HG03521 (cell line): ENCODE measurements around the gene FOXP1.

Experiments used
- ATAC-seq: cut with Tn5 transposase; IDR thresholded peaks from one replicate; pipeline ENCODE4 v1.9.1; 2021; ENCODE audit warnings: mild to moderate bottlenecking, moderate library complexity; ENCODE audit not compliant: unreplicated experiment

FOXP1 gene

GRCh38 chr3:71251156-71251775 is 332.3 kb downstream of the FOXP1 start:
- ATAC-seq: no peak

- no peak for ATAC-seq
Observed at GRCh38 chr3:71250026-71250425, 333.5 kb downstream of the FOXP1 start.

- no peak for ATAC-seq
Observed at GRCh38 chr3:71247958-71248335, 335.6 kb downstream of the FOXP1 start.

- no peak for ATAC-seq
Observed at GRCh38 chr3:71247221-71247957, 336.1 kb downstream of the FOXP1 start.

GRCh38 chr3:71245971-71246880 is 337.3 kb downstream of the FOXP1 start:
- ATAC-seq: no peak

- no peak for ATAC-seq
Observed at GRCh38 chr3:71244826-71245488, 338.6 kb downstream of the FOXP1 start.

- no peak for ATAC-seq
Observed at GRCh38 chr3:71244153-71244825, 339.2 kb downstream of the FOXP1 start.

GRCh38 chr3:71243229-71243628 is 340.3 kb downstream of the FOXP1 start:
- no peak for ATAC-seq

GRCh38 chr3:71241981-71242560 is 341.5 kb downstream of the FOXP1 start:
- ATAC-seq: no peak

- ATAC-seq: no peak
Observed at GRCh38 chr3:71241246-71241901, 342.2 kb downstream of the FOXP1 start.

GRCh38 chr3:71240034-71240433 is 343.5 kb downstream of the FOXP1 start:
- no peak for ATAC-seq

- ATAC-seq: no peak
Observed at GRCh38 chr3:71238355-71238757, 345.2 kb downstream of the FOXP1 start.

GRCh38 chr3:71237672-71238071 is 345.9 kb downstream of the FOXP1 start:
- ATAC-seq: no peak

- ATAC-seq: no peak
Observed at GRCh38 chr3:71235846-71236245, 347.7 kb downstream of the FOXP1 start.

- ATAC-seq: no peak
Observed at GRCh38 chr3:71232895-71233294, 350.6 kb downstream of the FOXP1 start.

GRCh38 chr3:71232175-71232679 is 351.3 kb downstream of the FOXP1 start:
- no peak for ATAC-seq

GRCh38 chr3:71231680-71232079 is 351.8 kb downstream of the FOXP1 start:
- no peak for ATAC-seq

- no peak for ATAC-seq
Observed at GRCh38 chr3:71229905-71230657, 353.4 kb downstream of the FOXP1 start.
